ENCODE measurements around the gene EPHB3. TPM values are rescaled to one million over a fixed set of nuclear protein-coding genes. Genes with fewer than 3 reads are reported as not detected.

EPHB3 gene
- total RNA-seq, 1 experiment from 2014 or later: 30.5 TPM

- no peak for DNase-seq (ENCODE audit: low spot score)
These were observed 2.5 kb downstream of the EPHB3 start for GRCh38 chr3:184563941-184564684.

GRCh38 chr3:184564685-184565385 is 3.2 kb downstream of the EPHB3 start:
- no peak for DNase-seq (ENCODE audit: low spot score)

GRCh38 chr3:184565421-184566211 is 4.0 kb downstream of the EPHB3 start:
- peak; percentile 91 for DNase-seq (ENCODE audit: low spot score)

- DNase-seq (ENCODE audit: low spot score): no peak
These were observed 5.1 kb downstream of the EPHB3 start for GRCh38 chr3:184566441-184567414.

- DNase-seq (ENCODE audit: low spot score): no peak
These were observed 6.5 kb downstream of the EPHB3 start for GRCh38 chr3:184567946-184568559.

GRCh38 chr3:184568560-184568923 is 7.0 kb downstream of the EPHB3 start:
- DNase-seq (ENCODE audit: low spot score): no peak

DNA sequence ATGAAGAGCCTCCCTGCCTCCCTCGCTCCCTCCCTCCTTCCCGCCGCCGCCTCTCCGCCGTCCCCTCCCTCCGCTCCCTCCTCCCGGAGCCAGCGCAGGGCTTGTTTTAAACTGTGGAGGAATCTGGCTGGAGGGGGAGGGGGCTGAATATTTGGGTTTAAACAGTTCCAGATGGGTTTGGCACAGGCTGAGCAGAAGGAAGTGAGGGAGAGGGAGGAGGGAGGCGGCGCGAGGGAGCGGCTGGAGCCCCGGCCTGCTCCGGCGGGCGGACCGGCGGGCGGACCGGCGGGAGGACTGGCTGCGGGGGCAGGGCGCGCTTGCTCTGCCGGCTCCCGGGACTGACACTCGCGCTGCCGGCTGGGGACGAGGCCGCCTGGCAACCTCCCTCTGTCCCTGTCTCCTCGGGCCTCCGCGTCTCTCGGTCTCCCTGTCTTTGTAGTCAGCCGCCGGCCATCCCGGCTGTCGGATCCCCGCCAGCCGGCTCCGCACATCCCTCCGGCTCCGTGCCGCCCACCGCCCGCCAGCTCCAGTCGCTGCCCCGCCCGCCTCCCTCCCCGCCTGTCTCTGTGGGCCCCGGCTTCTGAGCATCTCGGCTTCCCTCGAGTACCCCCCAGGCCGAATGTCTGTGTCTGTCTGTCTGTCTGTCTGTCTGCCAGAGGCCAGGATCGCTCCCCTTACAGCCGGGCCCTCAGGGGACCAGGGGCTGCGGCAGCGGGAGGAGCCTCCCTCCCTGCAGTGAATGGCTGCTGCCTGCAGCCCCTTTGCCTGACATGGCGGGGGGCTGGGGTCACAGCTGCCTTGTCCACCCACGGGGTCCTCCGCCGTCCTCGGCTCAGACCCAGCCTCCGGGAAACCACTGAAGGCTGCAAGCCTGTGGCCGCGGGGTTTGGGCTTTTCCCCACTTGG is 7.6 kb downstream of the EPHB3 start:
- no peak for DNase-seq (ENCODE audit: low spot score)

- DNase-seq (ENCODE audit: low spot score): no peak
These were observed 8.4 kb downstream of the EPHB3 start for GRCh38 chr3:184570035-184570434.

- DNase-seq (ENCODE audit: low spot score): no peak
These were observed 8.9 kb downstream of the EPHB3 start for GRCh38 chr3:184570489-184570888.

GRCh38 chr3:184571750-184572377 is 10.3 kb downstream of the EPHB3 start:
- no peak for DNase-seq (ENCODE audit: low spot score)

- DNase-seq (ENCODE audit: low spot score): no peak
These were observed 11.2 kb downstream of the EPHB3 start for GRCh38 chr3:184572633-184573270.

GRCh38 chr3:184574515-184575417 is 13.2 kb downstream of the EPHB3 start:
- no peak for DNase-seq (ENCODE audit: low spot score)

GRCh38 chr3:184575701-184576100 is 14.1 kb downstream of the EPHB3 start:
- no peak for DNase-seq (ENCODE audit: low spot score)

GRCh38 chr3:184576457-184577240 is 15.1 kb downstream of the EPHB3 start:
- no peak for DNase-seq (ENCODE audit: low spot score)

DNA sequence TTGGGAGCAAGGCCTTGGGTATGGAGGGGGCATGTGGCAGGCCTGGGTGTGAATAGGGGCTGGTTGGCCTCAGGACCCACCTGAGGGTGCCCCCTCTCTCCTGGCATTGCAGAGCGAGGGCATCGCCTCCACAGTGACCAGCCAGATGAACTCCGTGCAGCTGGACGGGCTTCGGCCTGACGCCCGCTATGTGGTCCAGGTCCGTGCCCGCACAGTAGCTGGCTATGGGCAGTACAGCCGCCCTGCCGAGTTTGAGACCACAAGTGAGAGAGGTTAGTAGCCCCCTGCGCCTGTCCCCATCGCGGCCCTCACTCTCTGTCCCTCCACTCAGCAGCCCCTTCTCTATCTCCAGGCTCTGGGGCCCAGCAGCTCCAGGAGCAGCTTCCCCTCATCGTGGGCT is 16.0 kb downstream of the EPHB3 start:
- no peak for DNase-seq (ENCODE audit: low spot score)

DNA sequence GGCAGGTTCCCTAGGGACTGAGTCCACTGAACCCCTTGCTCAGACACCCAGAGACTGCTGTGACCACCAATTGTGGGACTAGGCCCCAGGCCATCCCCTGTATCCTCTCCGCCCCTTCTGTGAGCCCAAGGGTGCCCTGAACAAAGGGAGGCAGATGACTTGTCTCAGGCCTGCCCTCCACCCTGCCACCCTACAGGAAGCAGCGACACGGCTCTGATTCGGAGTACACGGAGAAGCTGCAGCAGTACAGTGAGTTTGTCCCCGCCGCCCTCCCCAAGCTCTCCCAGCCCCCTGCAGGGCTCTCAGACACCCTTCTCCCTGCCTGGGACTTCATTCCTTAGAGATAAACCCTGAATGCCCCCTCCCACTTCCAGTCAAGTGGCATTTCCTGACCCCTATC is 16.6 kb downstream of the EPHB3 start:
- no peak for DNase-seq (ENCODE audit: low spot score)

GRCh38 chr3:184578822-184579221 is 17.2 kb downstream of the EPHB3 start:
- no peak for DNase-seq (ENCODE audit: low spot score)

Data from HT-29 (cell line).